ENCODE measurements around the gene F8. TPM values are rescaled to one million over a fixed set of nuclear protein-coding genes. Genes with fewer than 3 reads are reported as not detected.

The F8 gene
- total RNA-seq: 1 to 10 TPM; 2.1 to 4.5 TPM
- long read RNA-seq, partial matches to known transcripts: 3 of 15 reads
- long read RNA-seq, other reads (novel, unspliced or antisense): 11 of 15 reads

- DNase-seq (no peak), ATAC-seq (no peak)
- intact Hi-C loops (cut with DNase I, micrococcal nuclease): no loop called here
These were observed at the start of gene F8 for GRCh38 chrX:155022585-155022984. Gene F8, minus strand, starts transcription at chrX:155022723. Its CDS starts 171 bp downstream, at chrX:155022552.

GRCh38 chrX:155071694-155072280 lies 49.3 kb upstream of the F8 start:
- DNase-seq (no peak), ATAC-seq (peak; percentile 37)
- intact Hi-C loops (cut with DNase I, micrococcal nuclease): no loop called here

GRCh38 chrX:155070975-155071693 lies 48.6 kb upstream of the F8 start, which contains the start of the genes BRCC3, CMC4 and MTCP1:
Gene BRCC3, plus strand, starts transcription at chrX:155071508. Its CDS starts 20 bp downstream, at chrX:155071528.
Gene CMC4, minus strand, starts transcription at chrX:155071136. Its CDS starts 7,113 bp downstream, at chrX:155064023.
Gene MTCP1, minus strand, starts transcription at chrX:155071136. Its CDS starts 5,126 bp downstream, at chrX:155066010.
- ATAC-seq (peak; percentile 87), DNase-seq (peak; percentile 81)
- intact Hi-C loops (cut with DNase I, micrococcal nuclease): no loop called here

- ATAC-seq (peak; percentile 15), DNase-seq (no peak)
- intact Hi-C loops (cut with DNase I, micrococcal nuclease): no loop called here
These were observed 48.1 kb upstream of the F8 start for GRCh38 chrX:155070663-155070974.

GRCh38 chrX:155070038-155070437 lies 47.5 kb upstream of the F8 start:
- intact Hi-C loops (cut with DNase I, micrococcal nuclease): no loop called here
- ATAC-seq: no peak
- DNase-seq: no peak

GRCh38 chrX:155069414-155069813 lies 46.9 kb upstream of the F8 start:
- intact Hi-C loops (cut with DNase I, micrococcal nuclease): no loop called here
- DNase-seq (no peak), ATAC-seq (no peak)

- no peak for ATAC-seq
- no peak for DNase-seq
These were observed 45.6 kb upstream of the F8 start for GRCh38 chrX:155068165-155068564.

GRCh38 chrX:155065035-155065734 lies 42.7 kb upstream of the F8 start:
- intact Hi-C loops (cut with DNase I, micrococcal nuclease): no loop called here
- ATAC-seq: no peak
- no peak for DNase-seq

More at GRCh38 chrX:155068165-155068564, 45.6 kb upstream of the F8 start:
- intact Hi-C loops (cut with DNase I, micrococcal nuclease): no loop called here

- intact Hi-C loops (cut with DNase I, micrococcal nuclease): no loop called here
- DNase-seq (no peak), ATAC-seq (no peak)
These were observed 39.2 kb upstream of the F8 start for GRCh38 chrX:155061760-155062159.

- DNase-seq (peak; percentile 51 to 58), ATAC-seq (peak; percentile 86)
- intact Hi-C loops (cut with DNase I, micrococcal nuclease): loop anchor here in 1 of 2 donors (5.0 kb wide), 1 partner anchor 75 kb away; no protein-coding TSS in a partner anchor
These were observed 34.6 kb upstream of the F8 start for GRCh38 chrX:155056877-155057792.

GRCh38 chrX:155056471-155056870 lies 33.9 kb upstream of the F8 start:
- DNase-seq: no peak
- ATAC-seq: no peak
- intact Hi-C loops (cut with DNase I, micrococcal nuclease): loop anchor here in 1 of 2 donors (5.0 kb wide), 1 partner anchor 74 kb away; no protein-coding TSS in a partner anchor

GRCh38 chrX:155055494-155055893 lies 33.0 kb upstream of the F8 start:
- intact Hi-C loops (cut with DNase I, micrococcal nuclease): loop anchor here in 1 of 2 donors (5.0 kb wide), 1 partner anchor 73 kb away; no protein-coding TSS in a partner anchor
- DNase-seq (no peak), ATAC-seq (no peak)

- intact Hi-C loops (cut with DNase I, micrococcal nuclease): no loop called here
These were observed 31.7 kb upstream of the F8 start for GRCh38 chrX:155054255-155054654.

GRCh38 chrX:155053656-155054055 lies 31.1 kb upstream of the F8 start:
- intact Hi-C loops (cut with DNase I, micrococcal nuclease): no loop called here
- DNase-seq (no peak), ATAC-seq (peak; percentile 24)

More at GRCh38 chrX:155054255-155054654, 31.7 kb upstream of the F8 start:
- DNase-seq: no peak
- ATAC-seq: no peak

GRCh38 chrX:155052738-155053498 lies 30.4 kb upstream of the F8 start:
- no peak for DNase-seq
- peak; percentile 44 for ATAC-seq
- intact Hi-C loops (cut with DNase I, micrococcal nuclease): no loop called here

GRCh38 chrX:155048977-155049619 lies 26.6 kb upstream of the F8 start:
- intact Hi-C loops (cut with DNase I, micrococcal nuclease): no loop called here
- DNase-seq (peak; percentile 46 to 47), ATAC-seq (peak; percentile 73)

- ATAC-seq (no peak), DNase-seq (no peak)
- intact Hi-C loops (cut with DNase I, micrococcal nuclease): no loop called here
These were observed 24.4 kb upstream of the F8 start for GRCh38 chrX:155046811-155047528.

All from left colon (tissue), 2 donors.